Astrocyte (in vitro differentiated cells and primary cell): Measurements from ENCODE around the gene A3GALT2.

ENCODE experiments used
- EZH2 ChIP-seq: IDR thresholded peaks from 2 replicates; pipeline ENCODE4 v1.6.1; 2012; ENCODE audit warnings: mild to moderate bottlenecking, low read length, inconsistent platforms; ENCODE audit not compliant: insufficient read depth
- TF ChIP-seq, protein P1 (sequence below): IDR thresholded peaks from 2 replicates; pipeline ENCODE4 v1.5.1; 2011; ENCODE audit warnings: low read depth, mild to moderate bottlenecking, inconsistent platforms, low read length, moderate library complexity; ENCODE audit not compliant: insufficient read depth

DNA sequence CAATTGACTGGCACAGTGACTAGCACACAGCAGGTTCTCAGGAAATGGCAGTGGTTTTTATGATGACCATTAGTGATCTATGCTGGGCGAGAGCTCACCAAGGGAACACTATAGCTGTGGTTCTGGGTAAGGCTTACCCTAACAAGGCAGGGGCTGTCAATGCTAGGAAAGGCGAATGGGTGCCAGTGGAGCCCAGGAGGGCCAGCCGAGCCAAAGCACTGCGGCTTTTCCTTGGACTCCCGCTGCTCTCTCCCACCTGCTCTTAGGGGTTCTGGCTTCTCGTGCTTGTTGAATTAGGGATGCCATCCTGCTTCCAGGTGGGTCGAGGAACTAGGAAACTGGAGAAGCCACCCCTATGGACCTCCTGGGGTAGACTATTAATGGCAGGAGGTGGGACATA, 10.0 kb upstream of the A3GALT2 start:
- TF ChIP-seq, protein P1, sequence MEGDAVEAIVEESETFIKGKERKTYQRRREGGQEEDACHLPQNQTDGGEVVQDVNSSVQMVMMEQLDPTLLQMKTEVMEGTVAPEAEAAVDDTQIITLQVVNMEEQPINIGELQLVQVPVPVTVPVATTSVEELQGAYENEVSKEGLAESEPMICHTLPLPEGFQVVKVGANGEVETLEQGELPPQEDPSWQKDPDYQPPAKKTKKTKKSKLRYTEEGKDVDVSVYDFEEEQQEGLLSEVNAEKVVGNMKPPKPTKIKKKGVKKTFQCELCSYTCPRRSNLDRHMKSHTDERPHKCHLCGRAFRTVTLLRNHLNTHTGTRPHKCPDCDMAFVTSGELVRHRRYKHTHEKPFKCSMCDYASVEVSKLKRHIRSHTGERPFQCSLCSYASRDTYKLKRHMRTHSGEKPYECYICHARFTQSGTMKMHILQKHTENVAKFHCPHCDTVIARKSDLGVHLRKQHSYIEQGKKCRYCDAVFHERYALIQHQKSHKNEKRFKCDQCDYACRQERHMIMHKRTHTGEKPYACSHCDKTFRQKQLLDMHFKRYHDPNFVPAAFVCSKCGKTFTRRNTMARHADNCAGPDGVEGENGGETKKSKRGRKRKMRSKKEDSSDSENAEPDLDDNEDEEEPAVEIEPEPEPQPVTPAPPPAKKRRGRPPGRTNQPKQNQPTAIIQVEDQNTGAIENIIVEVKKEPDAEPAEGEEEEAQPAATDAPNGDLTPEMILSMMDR, result no peak
- no peak for TF ChIP-seq EZH2
